OCI-LY3 (cell line): Measurements from ENCODE around the gene GPR34.

Source experiments
- H2AFZ ChIP-seq: fragments of 200-600, 300-600 bp; shearing (Covaris generic); 2 replicates; pipeline ENCODE4 v1.6.0; 2014; ENCODE audit warnings: antibody characterized with exemption, low read depth, low read length
- H3K27ac ChIP-seq: fragments of 200-600, 300-600 bp; sonication (generic); 2 replicates; pipeline ENCODE4 v1.5.1; 2014; ENCODE audit warnings: mild to moderate bottlenecking, low read length, moderate library complexity, mixed read lengths
- H3K27me3 ChIP-seq: fragments of 200-600, 300-600 bp; sonication (generic); 2 replicates; pipeline ENCODE4 v1.6.1; 2014; ENCODE audit warnings: low read depth, low read length, mixed read lengths
- H3K36me3 ChIP-seq: fragments of 200-600, 300-600 bp; sonication (generic); replicated peaks from 2 replicates; pipeline ENCODE3; 2014; ENCODE audit warnings: low read depth, low read length, mixed read lengths
- H3K4me1 ChIP-seq: fragments of 300-600, 200-600 bp; sonication (generic); 2 replicates; pipeline ENCODE4 v1.6.1; 2014; ENCODE audit warnings: low read length, mixed read lengths
- H3K4me2 ChIP-seq: fragments of 200-600, 300-600 bp; sonication (generic); 2 replicates; pipeline ENCODE4 v1.6.1; 2014; ENCODE audit warnings: low read length, mixed read lengths
- H3K4me3 ChIP-seq: fragments of 300-600, 200-600 bp; sonication (generic); 2 replicates; pipeline ENCODE4 v1.5.1; 2014; ENCODE audit warnings: antibody characterized with exemption, mild to moderate bottlenecking, low read length, moderate library complexity
- H3K79me2 ChIP-seq: fragments of 300-600, 200-600 bp; shearing (Covaris generic); 2 replicates; pipeline ENCODE4 v1.6.1; 2014; ENCODE audit warnings: mild to moderate bottlenecking, low read length, mixed read lengths
- H3K9ac ChIP-seq: fragments of 300-600, 200-600 bp; shearing (Covaris generic); 2 replicates; pipeline ENCODE4 v1.6.0; 2014; ENCODE audit warnings: mild to moderate bottlenecking, low read length, moderate library complexity
- H3K9me3 ChIP-seq: fragments of 200-600, 300-600 bp; shearing (Covaris generic); 2 replicates; pipeline ENCODE4 v1.6.1; 2014; ENCODE audit warnings: low read length, mixed read lengths; ENCODE audit not compliant: insufficient read depth
- H4K20me1 ChIP-seq: fragments of 200-600, 300-600 bp; sonication (generic); 2 replicates; pipeline ENCODE4 v1.6.1; 2016; ENCODE audit warnings: low read length, mixed read lengths; ENCODE audit not compliant: insufficient read depth
- CTCF ChIP-seq: fragments of 200-600, 300-600 bp; sonication (generic); IDR thresholded peaks from 2 replicates; pipeline ENCODE4 v1.5.1; 2014; ENCODE audit warnings: antibody characterized with exemption, low read length, low read depth
- EZH2phosphoT487 ChIP-seq: fragments of 200-600 bp; shearing (Covaris generic); IDR thresholded peaks from 2 replicates; pipeline ENCODE4 v1.6.1; 2018; ENCODE audit warnings: antibody characterized with exemption, mixed run types, low read depth

Gene GPR34

DNA sequence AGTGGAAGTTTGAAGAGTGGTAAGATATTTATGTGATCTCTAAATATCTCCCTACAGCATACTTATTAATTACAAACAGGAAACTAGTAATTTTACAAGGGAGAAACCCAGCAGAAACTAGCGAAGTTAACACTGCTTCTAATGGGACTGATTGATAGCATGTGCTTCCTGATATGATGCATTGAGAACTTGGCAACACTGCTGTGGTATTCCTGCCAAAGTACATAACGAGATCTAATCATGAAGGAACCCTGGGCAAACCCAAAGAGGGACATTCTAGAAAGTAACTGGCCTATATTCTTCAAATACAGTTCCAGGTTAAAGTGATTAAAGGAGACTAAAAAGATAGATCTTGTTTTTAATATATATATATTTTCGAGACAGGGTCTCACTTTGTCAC is 4.6 kb upstream of the GPR34 start:
- no peaks in the 10 kb centered on the region for H3K27me3 ChIP-seq
- no peak overlapping the region for H3K27ac ChIP-seq
- peaks cover 8% of the 10 kb centered on the region for H4K20me1 ChIP-seq
- H3K79me2 ChIP-seq = no peaks in the 10 kb centered on the region
- no peak for TF ChIP-seq CTCF
- TF ChIP-seq EZH2phosphoT487 = no peak
- H3K4me1 ChIP-seq = peaks cover 22% of the 10 kb centered on the region
- no peaks in the 10 kb centered on the region for H3K9me3 ChIP-seq
- H3K4me2 ChIP-seq = no peak overlapping the region
- H2AFZ ChIP-seq = no peak overlapping the region
- no peaks in the 10 kb centered on the region for H3K36me3 ChIP-seq
- no peak overlapping the region for H3K4me3 ChIP-seq
- no peak overlapping the region for H3K9ac ChIP-seq

GRCh38 chrX:41684940-41685339 is 3.8 kb upstream of the GPR34 start:
- Histone ChIP-seq H3K36me3 (no peaks in the 10 kb centered on the region), H3K27ac (no peak overlapping the region), H3K9ac (no peak overlapping the region), H4K20me1 (peaks cover 8% of the 10 kb centered on the region), H3K4me2 (no peak overlapping the region), H2AFZ (no peak overlapping the region), H3K27me3 (no peaks in the 10 kb centered on the region), H3K9me3 (no peaks in the 10 kb centered on the region), H3K79me2 (no peaks in the 10 kb centered on the region), H3K4me3 (no peak overlapping the region), H3K4me1 (peaks cover 23% of the 10 kb centered on the region)
- no peak for TF ChIP-seq EZH2phosphoT487
- TF ChIP-seq CTCF = no peak

DNA sequence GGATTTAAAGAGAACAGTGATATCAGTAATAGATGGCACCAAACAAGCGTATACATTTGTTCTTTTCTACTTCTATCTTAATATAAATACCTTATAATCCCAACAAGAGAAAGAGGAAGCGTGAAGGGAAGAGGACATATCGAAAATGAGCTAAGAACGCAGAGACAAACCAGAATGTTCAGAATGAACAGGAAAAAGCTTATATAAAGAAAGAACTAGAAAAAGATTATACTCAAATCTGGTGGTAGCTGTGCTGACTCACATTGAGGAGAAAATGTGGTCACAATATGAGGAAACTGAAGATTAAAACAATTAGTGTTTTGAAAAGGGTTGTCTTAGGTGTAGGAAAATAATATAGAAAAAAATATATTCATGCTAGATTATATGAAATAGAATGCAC is 2.0 kb upstream of the GPR34 start:
- Histone ChIP-seq H2AFZ (no peak overlapping the region), H3K27ac (no peak overlapping the region), H3K9ac (no peak overlapping the region), H3K79me2 (no peaks in the 10 kb centered on the region), H3K4me1 (peaks cover 23% of the 10 kb centered on the region), H3K36me3 (no peaks in the 10 kb centered on the region), H3K27me3 (no peaks in the 10 kb centered on the region), H4K20me1 (peaks cover 8% of the 10 kb centered on the region), H3K9me3 (no peaks in the 10 kb centered on the region), H3K4me3 (no peak overlapping the region), H3K4me2 (no peak overlapping the region)
- no peak for TF ChIP-seq EZH2phosphoT487
- TF ChIP-seq CTCF = no peak

GRCh38 chrX:41688156-41688555 is 617 bp upstream of the GPR34 start:
- TF ChIP-seq CTCF (no peak), EZH2phosphoT487 (no peak)
- Histone ChIP-seq H3K9ac (no peak overlapping the region), H3K27ac (no peak overlapping the region), H2AFZ (no peak overlapping the region), H3K9me3 (no peaks in the 10 kb centered on the region), H3K79me2 (no peaks in the 10 kb centered on the region), H3K27me3 (no peaks in the 10 kb centered on the region), H3K4me2 (peak overlapping the region; percentile 64; the same call in 1 of the 2 replicates), H3K4me1 (peaks cover 23% of the 10 kb centered on the region), H3K36me3 (no peaks in the 10 kb centered on the region), H3K4me3 (no peak overlapping the region), H4K20me1 (peaks cover 8% of the 10 kb centered on the region)
